ENCODE measurements around the gene FMNL2. TPM values are rescaled to one million over a fixed set of nuclear protein-coding genes. Genes with fewer than 3 reads are reported as not detected.

The FMNL2 gene
- total RNA-seq, 1 experiment from 2014 or later, result 38.2 TPM

GRCh38 chr2:152334701-152335015 lies 316 bp upstream of the FMNL2 start:
- no peak for DNase-seq
- intact Hi-C loops (cut with micrococcal nuclease; ENCODE audit: unreplicated experiment), result loop anchor here (2.0 to 5.0 kb wide), 6 partner anchors 138 to 292 kb away; partner anchors contain the start of gene STAM2
- Histone ChIP-seq H3K9me3 (no peaks in the 10 kb centered on the region), H3K27me3 (replicated peaks; ENCODE audit: control insufficient read depth, insufficient read depth, low read length) (no peaks in the 10 kb centered on the region), H3K4me3 (ENCODE audit: low read depth, low read length) (peak overlapping the region; percentile 79), H3K36me3 (ENCODE audit: control insufficient read depth, insufficient read depth, low read length) (no peaks in the 10 kb centered on the region), H3K4me1 (peaks cover 12% of the 10 kb centered on the region)
- POLR2A ChIA-PET, result interaction anchor here (0.6 to 0.7 kb wide), 2 partner anchors 16 to 151 kb away, joined by 3 to 4 read pairs; no protein-coding TSS in a partner anchor
- Mint-ChIP-seq H3K4me1 (ENCODE audit: low read depth, unreplicated experiment) (peaks cover 13% of the 10 kb centered on the region), H3K27ac (ENCODE audit: unreplicated experiment) (peak overlapping the region; percentile 76), H3K36me3 (ENCODE audit: insufficient read depth, unreplicated experiment) (peaks cover 15% of the 10 kb centered on the region), H3K27me3 (ENCODE audit: insufficient read depth, unreplicated experiment) (no peaks in the 10 kb centered on the region), H3K9me3 (ENCODE audit: unreplicated experiment) (no peaks in the 10 kb centered on the region), H3K4me3 (ENCODE audit: unreplicated experiment) (peak overlapping the region; percentile 84)
- TF ChIP-seq, protein P1, sequence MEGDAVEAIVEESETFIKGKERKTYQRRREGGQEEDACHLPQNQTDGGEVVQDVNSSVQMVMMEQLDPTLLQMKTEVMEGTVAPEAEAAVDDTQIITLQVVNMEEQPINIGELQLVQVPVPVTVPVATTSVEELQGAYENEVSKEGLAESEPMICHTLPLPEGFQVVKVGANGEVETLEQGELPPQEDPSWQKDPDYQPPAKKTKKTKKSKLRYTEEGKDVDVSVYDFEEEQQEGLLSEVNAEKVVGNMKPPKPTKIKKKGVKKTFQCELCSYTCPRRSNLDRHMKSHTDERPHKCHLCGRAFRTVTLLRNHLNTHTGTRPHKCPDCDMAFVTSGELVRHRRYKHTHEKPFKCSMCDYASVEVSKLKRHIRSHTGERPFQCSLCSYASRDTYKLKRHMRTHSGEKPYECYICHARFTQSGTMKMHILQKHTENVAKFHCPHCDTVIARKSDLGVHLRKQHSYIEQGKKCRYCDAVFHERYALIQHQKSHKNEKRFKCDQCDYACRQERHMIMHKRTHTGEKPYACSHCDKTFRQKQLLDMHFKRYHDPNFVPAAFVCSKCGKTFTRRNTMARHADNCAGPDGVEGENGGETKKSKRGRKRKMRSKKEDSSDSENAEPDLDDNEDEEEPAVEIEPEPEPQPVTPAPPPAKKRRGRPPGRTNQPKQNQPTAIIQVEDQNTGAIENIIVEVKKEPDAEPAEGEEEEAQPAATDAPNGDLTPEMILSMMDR (IDR thresholded peaks at IDR 0.05; ENCODE audit: insufficient read depth in 1 of 2, low read depth in 1 of 2, low read length in 1 of 2, severe bottlenecking in 1 of 2, unreplicated experiment in 1 of 2), result no peak
- BruUV-seq (replicated peaks), result no TSS peak
- CTCF ChIA-PET, result no interaction called here

DNA sequence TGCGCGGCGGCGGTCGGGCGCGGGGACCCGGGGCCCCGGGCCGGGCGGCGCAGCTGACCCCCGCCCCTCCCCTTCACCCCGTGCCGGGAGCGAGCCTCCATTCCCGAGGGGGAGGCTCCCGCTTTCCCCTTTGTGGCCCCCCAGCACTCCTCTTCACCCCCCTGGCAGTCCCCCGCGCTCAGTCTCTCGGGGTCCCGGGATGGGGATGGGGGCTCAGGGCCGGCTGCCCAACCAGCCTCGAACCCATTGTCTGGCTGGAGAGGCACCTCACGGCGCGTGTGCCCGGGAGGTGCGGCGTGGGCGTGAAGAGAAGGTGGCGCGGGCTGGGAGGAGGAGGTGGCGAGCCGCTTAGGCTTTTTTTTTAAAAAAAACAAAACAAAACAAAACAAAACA lies 748 bp downstream of the FMNL2 start:
- BruUV-seq (replicated peaks), result no TSS peak
- POLR2A ChIA-PET, result no interaction called here

GRCh38 chr2:152336119-152336853 lies 1.3 kb downstream of the FMNL2 start:
- Mint-ChIP-seq H3K27ac (ENCODE audit: unreplicated experiment) (peak overlapping the region; percentile 46), H3K9me3 (ENCODE audit: unreplicated experiment) (no peaks in the 10 kb centered on the region), H3K4me3 (ENCODE audit: unreplicated experiment) (peak overlapping the region; percentile 84), H3K36me3 (ENCODE audit: insufficient read depth, unreplicated experiment) (peaks cover 15% of the 10 kb centered on the region), H3K4me1 (ENCODE audit: low read depth, unreplicated experiment) (peaks cover 17% of the 10 kb centered on the region), H3K27me3 (ENCODE audit: insufficient read depth, unreplicated experiment) (no peaks in the 10 kb centered on the region)
- TF ChIP-seq, protein P1 (IDR thresholded peaks at IDR 0.05; ENCODE audit: insufficient read depth in 1 of 2, low read depth in 1 of 2, low read length in 1 of 2, severe bottlenecking in 1 of 2, unreplicated experiment in 1 of 2), result no peak
- ChIA-PET CTCF (interaction anchor here (0.6 to 0.8 kb wide), 4 partner anchors 18 to 299 kb away, joined by 3 read pairs; no protein-coding TSS in a partner anchor), POLR2A (no interaction called here)
- H3K9me3 ChIP-seq, result no peaks in the 10 kb centered on the region
- peaks cover 12% of the 10 kb centered on the region for H3K4me1 ChIP-seq
- DNase-seq, result peak; percentile 51 to 55
- no TSS peak for BruUV-seq (replicated peaks)
- H3K27me3 ChIP-seq (replicated peaks; ENCODE audit: control insufficient read depth, insufficient read depth, low read length), result no peaks in the 10 kb centered on the region
- no peaks in the 10 kb centered on the region for H3K36me3 ChIP-seq (ENCODE audit: control insufficient read depth, insufficient read depth, low read length)
- peak overlapping the region; percentile 79 for H3K4me3 ChIP-seq (ENCODE audit: low read depth, low read length)
- intact Hi-C loops (cut with micrococcal nuclease; ENCODE audit: unreplicated experiment), result loop anchor here (1.0 to 5.0 kb wide), 7 partner anchors 79 to 299 kb away; partner anchors contain the start of gene STAM2

More for the DNA sequence above, 748 bp downstream of the FMNL2 start:
- H3K4me3 Mint-ChIP-seq (ENCODE audit: unreplicated experiment), result peak overlapping the region; percentile 84
- H3K9me3 Mint-ChIP-seq (ENCODE audit: unreplicated experiment), result no peaks in the 10 kb centered on the region
- CTCF ChIA-PET, result interaction anchor here (0.6 to 0.9 kb wide), 3 partner anchors 80 to 151 kb away, joined by 3 read pairs; no protein-coding TSS in a partner anchor
- peak overlapping the region; percentile 76 for H3K27ac Mint-ChIP-seq (ENCODE audit: unreplicated experiment)
- TF ChIP-seq, protein P1 (IDR thresholded peaks at IDR 0.05; ENCODE audit: insufficient read depth in 1 of 2, low read depth in 1 of 2, low read length in 1 of 2, severe bottlenecking in 1 of 2, unreplicated experiment in 1 of 2), result no peak
- Histone ChIP-seq H3K4me1 (peaks cover 12% of the 10 kb centered on the region), H3K4me3 (ENCODE audit: low read depth, low read length) (peak overlapping the region; percentile 79), H3K36me3 (ENCODE audit: control insufficient read depth, insufficient read depth, low read length) (no peaks in the 10 kb centered on the region), H3K27me3 (replicated peaks; ENCODE audit: control insufficient read depth, insufficient read depth, low read length) (no peaks in the 10 kb centered on the region), H3K9me3 (no peaks in the 10 kb centered on the region)
- H3K36me3 Mint-ChIP-seq (ENCODE audit: insufficient read depth, unreplicated experiment), result peaks cover 15% of the 10 kb centered on the region
- intact Hi-C loops (cut with micrococcal nuclease; ENCODE audit: unreplicated experiment), result loop anchor here (1.0 to 5.0 kb wide), 8 partner anchors 79 to 298 kb away; partner anchors contain the start of gene STAM2
- peaks cover 13% of the 10 kb centered on the region for H3K4me1 Mint-ChIP-seq (ENCODE audit: low read depth, unreplicated experiment)
- H3K27me3 Mint-ChIP-seq (ENCODE audit: insufficient read depth, unreplicated experiment), result no peaks in the 10 kb centered on the region
- DNase-seq, result no peak
